K562 (cell line): Measurements from ENCODE around the gene TUT4. TPM values are rescaled to one million over a fixed set of nuclear protein-coding genes. Genes with fewer than 3 reads are reported as not detected.

Experiments used
- CREM ChIP-seq: IDR thresholded peaks from 2 replicates; pipeline ENCODE4 v1.6.1; 2014; ENCODE audit warnings: antibody characterized with exemption, low read depth
- ESRRA ChIP-seq: fragments of 450-650 bp; IDR thresholded peaks from 2 replicates; pipeline ENCODE4 v1.6.1; 2014; ENCODE audit warnings: low read depth, mild to moderate bottlenecking, moderate library complexity, borderline replicate concordance
- FOSL1 ChIP-seq: fragments of 200-800 bp; sonication (Bioruptor generic); conservative IDR thresholded peaks from 2 replicates; pipeline ENCODE4 v1.6.1; 2016; ENCODE audit warnings: missing genetic modification characterization, missing compliant biosample characterization
- HDAC2 ChIP-seq: fragments of 450-650 bp; IDR thresholded peaks from 2 replicates; pipeline ENCODE4 v1.6.1; 2016; ENCODE audit warnings: mild to moderate bottlenecking
- KDM4B ChIP-seq, 2 experiments: fragments of 450-650 bp in 1 of 2; sonication (generic) in 1 of 2; IDR thresholded peaks; 2 replicates each; pipeline ENCODE4 v1.6.1; 2016 to 2017; ENCODE audit warnings: borderline replicate concordance in 2 of 2, antibody characterized with exemption in 1 of 2, low read depth in 1 of 2, mild to moderate bottlenecking in 1 of 2
- MAFG ChIP-seq: fragments of 450-650 bp; conservative IDR thresholded peaks from 2 replicates; pipeline ENCODE4 v1.6.1; 2016; ENCODE audit warnings: missing genetic modification characterization, missing compliant biosample characterization
- MTA1 ChIP-seq: fragments of 450-650 bp; IDR thresholded peaks from 2 replicates; pipeline ENCODE4 v1.6.1; 2017; ENCODE audit warnings: borderline replicate concordance
- MTA3 ChIP-seq: fragments of 450-650 bp; formaldehyde crosslinking; IDR thresholded peaks from 2 replicates; pipeline ENCODE4 v1.6.1; 2017; ENCODE audit warnings: mild to moderate bottlenecking, borderline replicate concordance
- TAF9B ChIP-seq: fragments of 450-650 bp; IDR thresholded peaks from 2 replicates; pipeline ENCODE4 v1.6.1; 2018; ENCODE audit warnings: mild to moderate bottlenecking; ENCODE audit not compliant: partially characterized antibody
- TBL1XR1 ChIP-seq, 2 experiments: IDR thresholded peaks; 2 replicates each; pipeline ENCODE4 v1.6.1; 2012; ENCODE audit warnings: improper control_type of control experiment in 2 of 2, low read length in 2 of 2, mild to moderate bottlenecking in 1 of 2
- ZBTB17 ChIP-seq: fragments of 450-650 bp; formaldehyde crosslinking; IDR thresholded peaks from 2 replicates; pipeline ENCODE4 v1.4.0; 2020; ENCODE audit warnings: mild to moderate bottlenecking
- ZBTB7A ChIP-seq: IDR thresholded peaks from 2 replicates; pipeline ENCODE4 v1.6.1; 2011; ENCODE audit warnings: low read depth, mild to moderate bottlenecking, low read length, moderate library complexity, borderline replicate concordance; ENCODE audit not compliant: control insufficient read depth
- ZNF384 ChIP-seq: IDR thresholded peaks from 2 replicates; pipeline ENCODE4 v1.6.1; 2012; ENCODE audit warnings: low read depth, low read length, improper control_type of control experiment
- ZNF830 ChIP-seq: fragments of 250-450 bp; sonication (Bioruptor Pico); IDR thresholded peaks from 2 replicates; pipeline ENCODE4 v1.5.0; 2021; ENCODE audit warnings: mild to moderate bottlenecking
- polyA plus RNA-seq, 8 experiments: library from polyadenylated mRNA; depleted of rRNA in 4 of 8; stranded (reverse) in 5 of 8; unstranded in 3 of 8; fragments of >200 nt; fragmentation: Nextera tagmentation in 2 of 8; fragmentation: Illumina TruSeq in 1 of 8; extraction: Ambion mirVana in 2 of 8; extraction: Trizol in 1 of 8; gene quantifications; 2 replicates each; pipeline versions ENCODE4 v1.2.1 to v1.2.3, GENCODE V29; 2011 to 2014; ENCODE audit warnings: inconsistent platforms in 1 of 8, missing spikeins in 1 of 8
- total RNA-seq, 7 experiments: library from RNA; depleted of rRNA in 6 of 7; stranded (reverse); fragments of >200 nt in 6 of 7; fragmentation: Illumina TruSeq in 2 of 7; extraction: Trizol in 2 of 7; gene quantifications; 2 replicates each; pipeline versions ENCODE4 v1.2.1 to v1.2.3, GENCODE V29; 2011 to 2021; ENCODE audit warnings: low replicate concordance in 1 of 7
- TF ChIP-seq, protein P1 (sequence below), 2 experiments: fragments of 450-650 bp; IDR thresholded peaks; 2 replicates each; pipeline ENCODE4 v1.6.1; 2016; ENCODE audit warnings: mild to moderate bottlenecking in 2 of 2, borderline replicate concordance in 1 of 2, low read depth in 1 of 2, moderate library complexity in 1 of 2
- TF ChIP-seq, protein P2 (sequence below): IDR thresholded peaks from 2 replicates; pipeline ENCODE4 v1.6.1; 2012; ENCODE audit warnings: low read depth, low read length, improper control_type of control experiment, borderline replicate concordance
- TF ChIP-seq, protein P3 (sequence below), 2 experiments: fragments of 450-650 bp; IDR thresholded peaks; 2 replicates each; pipeline ENCODE4 v1.6.1; 2016

TUT4 gene
- total and polyA plus RNA-seq, 9 of the 15 experiments (the other 6 are each of a cell fraction or from before 2014, with no cell fraction given), result 15.8 to 53.5 (median 36.7) TPM

DNA sequence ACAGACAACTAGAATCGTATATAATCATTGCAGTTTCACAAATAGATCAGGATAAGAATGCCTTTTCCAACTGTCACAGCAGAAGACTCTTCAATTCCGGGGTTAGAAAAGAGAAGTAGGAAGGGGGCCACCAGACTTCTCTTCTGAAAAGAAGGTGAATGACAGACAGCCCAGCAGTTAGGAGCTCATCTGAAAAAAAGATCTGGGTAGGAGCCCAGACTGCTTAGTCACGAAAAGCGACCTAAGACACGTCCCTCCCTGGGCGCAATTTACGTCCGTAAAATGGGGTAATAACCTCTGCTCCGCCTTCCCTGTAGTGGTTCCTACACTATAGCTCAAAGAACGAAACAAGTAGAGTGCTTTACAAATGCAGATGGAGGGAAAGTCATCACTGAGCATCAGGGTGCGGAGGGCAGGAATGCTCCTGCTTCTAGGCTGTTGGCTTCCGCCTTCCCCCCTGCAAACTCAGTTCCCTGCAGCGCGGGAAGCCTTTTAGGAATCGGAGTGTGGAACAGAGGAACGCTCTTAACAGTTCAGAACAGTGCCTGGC, 149.3 kb downstream of the TUT4 start (continued):
- TF ChIP-seq, protein P1, sequence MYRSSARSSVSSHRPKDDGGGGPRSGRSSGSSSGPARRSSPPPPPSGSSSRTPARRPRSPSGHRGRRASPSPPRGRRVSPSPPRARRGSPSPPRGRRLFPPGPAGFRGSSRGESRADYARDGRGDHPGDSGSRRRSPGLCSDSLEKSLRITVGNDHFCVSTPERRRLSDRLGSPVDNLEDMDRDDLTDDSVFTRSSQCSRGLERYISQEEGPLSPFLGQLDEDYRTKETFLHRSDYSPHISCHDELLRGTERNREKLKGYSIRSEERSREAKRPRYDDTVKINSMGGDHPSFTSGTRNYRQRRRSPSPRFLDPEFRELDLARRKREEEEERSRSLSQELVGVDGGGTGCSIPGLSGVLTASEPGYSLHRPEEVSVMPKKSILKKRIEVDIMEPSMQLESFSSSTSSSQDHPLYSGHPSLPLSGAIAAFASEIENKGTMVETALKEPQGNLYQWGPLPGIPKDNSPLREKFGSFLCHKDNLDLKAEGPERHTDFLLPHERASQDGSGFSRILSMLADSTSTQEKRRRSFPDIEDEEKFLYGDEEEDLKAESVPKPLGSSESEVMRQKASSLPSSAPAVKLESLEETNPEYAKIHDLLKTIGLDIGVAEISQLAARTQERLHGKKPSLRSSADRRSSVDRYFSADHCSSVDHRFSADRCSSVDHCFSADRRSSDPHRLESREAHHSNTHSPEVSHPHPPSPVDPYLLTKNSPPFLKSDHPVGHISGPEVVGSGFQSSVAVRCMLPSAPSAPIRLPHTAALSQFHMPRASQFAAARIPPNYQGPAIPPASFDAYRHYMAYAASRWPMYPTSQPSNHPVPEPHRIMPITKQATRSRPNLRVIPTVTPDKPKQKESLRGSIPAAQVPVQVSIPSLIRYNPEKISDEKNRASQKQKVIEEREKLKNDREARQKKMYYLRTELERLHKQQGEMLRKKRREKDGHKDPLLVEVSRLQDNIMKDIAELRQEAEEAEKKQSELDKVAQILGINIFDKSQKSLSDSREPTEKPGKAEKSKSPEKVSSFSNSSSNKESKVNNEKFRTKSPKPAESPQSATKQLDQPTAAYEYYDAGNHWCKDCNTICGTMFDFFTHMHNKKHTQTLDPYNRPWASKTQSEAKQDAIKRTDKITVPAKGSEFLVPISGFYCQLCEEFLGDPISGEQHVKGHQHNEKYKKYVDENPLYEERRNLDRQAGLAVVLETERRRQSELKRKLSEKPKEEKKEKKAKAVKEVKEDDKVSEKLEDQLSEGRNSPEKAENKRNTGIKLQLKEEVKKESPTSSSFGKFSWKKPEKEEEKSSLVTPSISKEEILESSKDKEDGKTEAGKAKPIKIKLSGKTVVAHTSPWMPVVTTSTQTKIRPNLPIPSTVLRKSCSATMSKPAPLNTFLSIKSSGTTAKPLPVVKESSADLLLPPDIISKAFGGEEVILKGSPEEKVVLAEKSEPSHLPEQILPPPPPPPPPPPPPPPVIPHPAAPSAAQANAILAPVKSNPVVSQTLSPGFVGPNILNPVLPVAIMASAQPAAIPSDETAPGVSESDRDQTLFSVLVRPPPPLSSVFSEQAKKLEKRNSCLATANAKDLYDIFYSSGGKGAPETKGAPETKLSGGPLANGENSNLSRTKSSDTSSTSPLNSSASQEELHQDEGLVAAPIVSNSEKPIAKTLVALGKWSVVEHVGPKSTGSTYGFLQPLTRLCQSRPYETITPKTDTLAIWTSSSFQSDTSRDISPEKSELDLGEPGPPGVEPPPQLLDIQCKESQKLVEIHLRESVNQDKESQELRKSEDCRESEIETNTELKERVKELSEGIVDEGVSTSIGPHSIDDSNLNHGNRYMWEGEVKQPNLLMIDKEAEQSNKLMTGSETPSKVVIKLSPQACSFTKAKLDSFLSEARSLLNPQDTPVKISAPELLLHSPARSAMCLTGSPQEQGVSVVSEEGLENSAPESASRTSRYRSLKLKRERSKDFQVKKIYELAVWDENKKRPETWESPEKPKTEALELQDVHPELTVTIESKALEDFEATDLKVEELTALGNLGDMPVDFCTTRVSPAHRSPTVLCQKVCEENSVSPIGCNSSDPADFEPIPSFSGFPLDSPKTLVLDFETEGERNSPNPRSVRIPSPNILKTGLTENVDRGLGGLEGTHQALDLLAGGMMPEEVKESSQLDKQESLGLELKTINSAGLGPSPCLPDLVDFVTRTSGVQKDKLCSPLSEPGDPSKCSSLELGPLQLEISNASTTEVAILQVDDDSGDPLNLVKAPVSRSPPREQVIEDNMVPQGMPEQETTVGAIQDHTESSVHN (IDR thresholded peaks at IDR 0.05; ENCODE audit: borderline replicate concordance in 1 of 2, low read depth in 1 of 2), result 0 out of 4 replicates have a peak, but pooled peaks of 1 of the 2 experiments have one; percentile 17
- 0 out of 2 replicates have a peak, but pooled peaks have one; percentile 40 for TF ChIP-seq ZBTB7A
- TF ChIP-seq, protein P2, sequence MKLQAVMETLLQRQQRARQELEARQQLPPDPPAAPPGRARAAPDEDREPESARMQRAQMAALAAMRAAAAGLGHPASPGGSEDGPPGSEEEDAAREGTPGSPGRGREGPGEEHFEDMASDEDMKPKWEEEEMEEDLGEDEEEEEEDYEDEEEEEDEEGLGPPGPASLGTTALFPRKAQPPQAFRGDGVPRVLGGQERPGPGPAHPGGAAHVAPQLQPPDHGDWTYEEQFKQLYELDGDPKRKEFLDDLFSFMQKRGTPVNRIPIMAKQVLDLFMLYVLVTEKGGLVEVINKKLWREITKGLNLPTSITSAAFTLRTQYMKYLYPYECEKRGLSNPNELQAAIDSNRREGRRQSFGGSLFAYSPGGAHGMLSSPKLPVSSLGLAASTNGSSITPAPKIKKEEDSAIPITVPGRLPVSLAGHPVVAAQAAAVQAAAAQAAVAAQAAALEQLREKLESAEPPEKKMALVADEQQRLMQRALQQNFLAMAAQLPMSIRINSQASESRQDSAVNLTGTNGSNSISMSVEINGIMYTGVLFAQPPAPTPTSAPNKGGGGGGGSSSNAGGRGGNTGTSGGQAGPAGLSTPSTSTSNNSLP, result no peak
- peak; percentile 66; the same call in 1 of the 2 replicates for TF ChIP-seq ZNF830
- peak; percentile 86 for TF ChIP-seq MAFG (tag)
- peak; percentile 96 for TF ChIP-seq ESRRA
- peak; percentile 38 for TF ChIP-seq TAF9B
- 0 out of 4 replicates have a peak, but pooled peaks of 1 of the 2 experiments have one; percentile 2 for TF ChIP-seq KDM4B (IDR thresholded peaks at IDR 0.05; ENCODE audit: borderline replicate concordance in 2 of 2, low read depth in 1 of 2)
- TF ChIP-seq TBL1XR1 (IDR thresholded peaks at IDR 0.05; ENCODE audit: low read length in 2 of 2), result peak in 1 of 2 experiments; percentile 56; a peak in 1 of 4 replicates
- peak; percentile 45 for TF ChIP-seq MTA3
- TF ChIP-seq MTA1, result peak; percentile 94
- TF ChIP-seq ZBTB17, result no peak
- peak; percentile 97 for TF ChIP-seq CREM
- TF ChIP-seq ZNF384, result peak; percentile 78
- TF ChIP-seq, protein P3, sequence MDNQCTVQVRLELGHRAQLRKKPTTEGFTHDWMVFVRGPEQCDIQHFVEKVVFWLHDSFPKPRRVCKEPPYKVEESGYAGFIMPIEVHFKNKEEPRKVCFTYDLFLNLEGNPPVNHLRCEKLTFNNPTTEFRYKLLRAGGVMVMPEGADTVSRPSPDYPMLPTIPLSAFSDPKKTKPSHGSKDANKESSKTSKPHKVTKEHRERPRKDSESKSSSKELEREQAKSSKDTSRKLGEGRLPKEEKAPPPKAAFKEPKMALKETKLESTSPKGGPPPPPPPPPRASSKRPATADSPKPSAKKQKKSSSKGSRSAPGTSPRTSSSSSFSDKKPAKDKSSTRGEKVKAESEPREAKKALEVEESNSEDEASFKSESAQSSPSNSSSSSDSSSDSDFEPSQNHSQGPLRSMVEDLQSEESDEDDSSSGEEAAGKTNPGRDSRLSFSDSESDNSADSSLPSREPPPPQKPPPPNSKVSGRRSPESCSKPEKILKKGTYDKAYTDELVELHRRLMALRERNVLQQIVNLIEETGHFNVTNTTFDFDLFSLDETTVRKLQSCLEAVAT (IDR thresholded peaks at IDR 0.05), result peak; percentile 47 to 60; a peak in 1 of 4 replicates
- peak; percentile 63 for TF ChIP-seq FOSL1
- TF ChIP-seq HDAC2, result peak; percentile 63
